GM12878 (cell line): ENCODE measurements around the gene MAP2K1. TPM values are rescaled to one million over a fixed set of nuclear protein-coding genes. Genes with fewer than 3 reads are reported as not detected.

Source experiments
- ATAC-seq: fragments of 200-7000 bp; cut with Tn5 transposase; 3 replicates; pipeline ENCODE4 v1.9.1; 2020; ENCODE audit warnings: mild to moderate bottlenecking, moderate library complexity
- BruUV-seq: library from RNA; stranded (reverse); fragments of 400-500 nt; replicated peaks from 2 replicates; lab custom pipeline; 2021; lab: Mats Ljungman, UMichigan
- CTCF ChIA-PET: fragments of 300-600 bp; sonication (Branson Sonifier 250); formaldehyde crosslinking; extraction: SDS; loops from one replicate; lab custom pipeline; 2021; ENCODE audit warnings: inconsistent platforms; lab: Yijun Ruan, JAX
- POLR2A ChIA-PET: fragments of 350-600 bp; formaldehyde crosslinking; extraction: SDS; loops from one replicate; lab custom pipeline; 2021; ENCODE audit warnings: inconsistent platforms; lab: Charles Lee
- RAD21 ChIA-PET: fragments of 300-600 bp; sonication (Branson Sonifier 250); formaldehyde crosslinking; loops from one replicate; lab custom pipeline; 2023; ENCODE audit warnings: antibody characterized with exemption; ENCODE audit not compliant: unreplicated experiment; lab: Charles Lee
- SMC1A ChIA-PET: fragments of 300-600 bp; sonication (Branson Sonifier 250); formaldehyde crosslinking; loops from one replicate; lab custom pipeline; 2023; ENCODE audit not compliant: unreplicated experiment, uncharacterized antibody; lab: Charles Lee
- DNase-seq: peaks from one replicate; pipeline ENCODE4 v3.0.0-alpha.2; 2011; ENCODE audit warnings: low read depth, low spot score
- FAIRE-seq: peaks from 3 replicates; lab custom pipeline; 2011; peaks lifted over from hg19 to GRCh38; lab: Jason Lieb, UNC
- H2AFZ ChIP-seq: 2 replicates; pipeline ENCODE4 v1.6.0; 2011; ENCODE audit warnings: low read depth, low read length, control low read depth; ENCODE audit not compliant: control insufficient read depth
- H3K27ac ChIP-seq: 2 replicates; pipeline ENCODE4 v1.5.1; 2011; ENCODE audit warnings: control low read depth; ENCODE audit not compliant: control insufficient read depth, insufficient read depth
- H3K27me3 ChIP-seq, 2 experiments: replicated peaks in 1 of 2; 2 replicates each; pipeline versions ENCODE4 v1.6.0 to v1.6.1; 2011; ENCODE audit warnings: low read length in 1 of 2; ENCODE audit not compliant: control insufficient read depth in 2 of 2, insufficient read depth in 2 of 2
- H3K36me3 ChIP-seq, 2 experiments: 2 replicates each; pipeline ENCODE4 v1.5.1; 2011; ENCODE audit warnings: low read length in 1 of 2; ENCODE audit not compliant: control insufficient read depth in 2 of 2, insufficient read depth in 2 of 2
- H3K4me1 ChIP-seq: 2 replicates; pipeline ENCODE4 v1.6.1; 2011; ENCODE audit warnings: mild to moderate bottlenecking, low read length, moderate library complexity, mixed read lengths; ENCODE audit not compliant: control insufficient read depth, insufficient read depth
- H3K4me2 ChIP-seq: 2 replicates; pipeline ENCODE4 v1.6.0; 2011; ENCODE audit warnings: control low read depth; ENCODE audit not compliant: control insufficient read depth, insufficient read depth
- H3K4me3 ChIP-seq: fragments of 200-600 bp; sonication (generic); 2 replicates; pipeline ENCODE4 v1.5.1; 2016
- H3K79me2 ChIP-seq: 2 replicates; pipeline ENCODE4 v1.6.0; 2011; ENCODE audit warnings: low read length; ENCODE audit not compliant: control insufficient read depth, insufficient read depth
- H3K9ac ChIP-seq: 2 replicates; pipeline ENCODE4 v1.8.0; 2011; ENCODE audit warnings: low read length, control low read depth, mixed read lengths; ENCODE audit not compliant: control insufficient read depth, insufficient read depth
- H3K9me3 ChIP-seq: replicated peaks from 3 replicates; pipeline ENCODE4 v1.5.1; 2011; ENCODE audit warnings: mild to moderate bottlenecking, low read length; ENCODE audit not compliant: control insufficient read depth, insufficient read depth
- H4K20me1 ChIP-seq: 2 replicates; pipeline ENCODE4 v1.6.0; 2011; ENCODE audit not compliant: control insufficient read depth, insufficient read depth
- ATF7 ChIP-seq: fragments of 450-650 bp; IDR thresholded peaks from 2 replicates; pipeline ENCODE4 v1.6.1; 2016; ENCODE audit warnings: low read depth, mild to moderate bottlenecking
- BACH1 ChIP-seq: fragments of 450-650 bp; IDR thresholded peaks from 2 replicates; pipeline ENCODE4 v1.6.1; 2017; ENCODE audit warnings: mild to moderate bottlenecking, borderline replicate concordance
- SIN3A ChIP-seq: IDR thresholded peaks from 2 replicates; pipeline ENCODE4 v1.6.1; 2012; ENCODE audit warnings: low read depth, low read length, improper control_type of control experiment
- STAT1 ChIP-seq: fragments of 450-650 bp; conservative IDR thresholded peaks from 2 replicates; pipeline ENCODE4 v1.6.1; 2014; ENCODE audit warnings: antibody characterized with exemption, mild to moderate bottlenecking
- SUZ12 ChIP-seq: fragments of 200-600 bp; sonication (generic); IDR thresholded peaks from one replicate; pipeline ENCODE4 v1.6.1; 2018; ENCODE audit warnings: antibody characterized with exemption, mild to moderate bottlenecking; ENCODE audit not compliant: unreplicated experiment
- WGBS: methylation state at CpG from one replicate; pipeline ENCODE4 v1.1.6; 2016; ENCODE audit warnings: low lambda C conversion rate; ENCODE audit not compliant: insufficient replicate concordance, insufficient coverage; ENCODE audit errors: missing lambda C conversion rate; 5-methylcytosine and 5-hydroxymethylcytosine counted together
- in situ Hi-C: fragments of 300-500 bp; cut with MboI; formaldehyde crosslinking; loops from 9 replicates; pipeline ENCODE4 v1.14.3; 2018; ENCODE audit warnings: mixed read lengths
- intact Hi-C: fragments of 100-400 bp; cut with micrococcal nuclease; formaldehyde crosslinking; loops from one replicate; pipeline ENCODE4 v1.14.2; 2022; ENCODE audit not compliant: unreplicated experiment
- polyA plus RNA-seq, 11 experiments: library from polyadenylated mRNA; depleted of rRNA in 4 of 11; unstranded in 6 of 11; stranded (reverse) in 5 of 11; fragments of >200 nt; fragmentation: Nextera tagmentation in 4 of 11; fragmentation: Illumina TruSeq in 1 of 11; extraction: Ambion mirVana in 4 of 11; extraction: Trizol in 1 of 11; gene quantifications; 1 replicate in 1 of 11; 2 replicates in 10 of 11; pipeline versions ENCODE4 v1.2.1 to v1.2.3, GENCODE V29; 2011 to 2016; ENCODE audit warnings: inconsistent platforms in 2 of 11, missing spikeins in 2 of 11, low read depth in 1 of 11
- total RNA-seq, 4 experiments: library from RNA; depleted of rRNA in 3 of 4; stranded (reverse); fragments of >200 nt in 3 of 4; fragmentation: Illumina TruSeq in 1 of 4; extraction: Trizol in 1 of 4; gene quantifications; 2 replicates each; pipeline versions ENCODE4 v1.2.1 to v1.2.3, GENCODE V29; 2013 to 2021
- TF ChIP-seq, protein P1 (sequence below): fragments of 450-650 bp; IDR thresholded peaks from 2 replicates; pipeline ENCODE4 v1.6.1; 2016; ENCODE audit warnings: mild to moderate bottlenecking, moderate library complexity, borderline replicate concordance

The MAP2K1 gene
- total and polyA plus RNA-seq, 10 of the 15 experiments (the other 5 are each of a cell fraction or from before 2014, with no cell fraction given): 11.2 to 112 (median 56.6) TPM

DNA sequence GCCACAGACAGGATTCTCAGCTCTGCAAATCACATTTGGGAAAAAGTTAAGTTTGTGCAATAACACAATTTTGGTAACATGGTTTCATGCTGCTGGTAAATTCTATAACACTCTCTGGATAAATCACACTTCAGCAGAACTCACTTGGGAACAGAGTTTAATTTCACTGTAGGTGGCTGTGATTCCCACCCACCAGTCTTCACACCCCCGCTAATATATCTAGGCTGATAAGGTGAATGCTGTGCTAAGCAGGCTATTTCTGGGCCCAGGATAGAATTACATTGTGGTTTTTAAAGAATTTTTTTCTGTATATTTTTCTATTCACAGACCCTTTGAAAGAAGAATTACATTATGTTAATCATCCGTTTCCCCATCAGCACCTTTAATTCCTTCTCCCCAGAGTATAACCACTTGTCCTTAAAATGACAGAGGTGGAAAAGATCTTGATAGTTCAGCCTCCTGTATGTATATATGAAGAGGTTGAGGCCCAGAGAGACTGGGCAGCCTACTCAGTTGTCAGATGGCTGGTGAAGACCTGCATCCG, 22.9 kb downstream of the MAP2K1 start:
- no peak for DNase-seq
- in situ Hi-C loops (no loop called here), intact Hi-C loops (no loop called here)
- H3K36me3 ChIP-seq: peaks cover 0 to 3% of the 10 kb centered on the region in 2 experiments; a peak in 1 of 4 replicates
- 67% methylated on average over 3 of the region's 3 CpGs for WGBS
- ATAC-seq: no peak
- peaks cover 38% of the 10 kb centered on the region for H3K4me1 ChIP-seq
- H3K79me2 ChIP-seq: peaks cover 96% of the 10 kb centered on the region
- no TSS peak for BruUV-seq
- TF ChIP-seq SUZ12: no peak
- no peak for TF ChIP-seq BACH1
- no peak for TF ChIP-seq ATF7
- TF ChIP-seq STAT1: no peak
- no peak for TF ChIP-seq SIN3A
- TF ChIP-seq, protein P1, sequence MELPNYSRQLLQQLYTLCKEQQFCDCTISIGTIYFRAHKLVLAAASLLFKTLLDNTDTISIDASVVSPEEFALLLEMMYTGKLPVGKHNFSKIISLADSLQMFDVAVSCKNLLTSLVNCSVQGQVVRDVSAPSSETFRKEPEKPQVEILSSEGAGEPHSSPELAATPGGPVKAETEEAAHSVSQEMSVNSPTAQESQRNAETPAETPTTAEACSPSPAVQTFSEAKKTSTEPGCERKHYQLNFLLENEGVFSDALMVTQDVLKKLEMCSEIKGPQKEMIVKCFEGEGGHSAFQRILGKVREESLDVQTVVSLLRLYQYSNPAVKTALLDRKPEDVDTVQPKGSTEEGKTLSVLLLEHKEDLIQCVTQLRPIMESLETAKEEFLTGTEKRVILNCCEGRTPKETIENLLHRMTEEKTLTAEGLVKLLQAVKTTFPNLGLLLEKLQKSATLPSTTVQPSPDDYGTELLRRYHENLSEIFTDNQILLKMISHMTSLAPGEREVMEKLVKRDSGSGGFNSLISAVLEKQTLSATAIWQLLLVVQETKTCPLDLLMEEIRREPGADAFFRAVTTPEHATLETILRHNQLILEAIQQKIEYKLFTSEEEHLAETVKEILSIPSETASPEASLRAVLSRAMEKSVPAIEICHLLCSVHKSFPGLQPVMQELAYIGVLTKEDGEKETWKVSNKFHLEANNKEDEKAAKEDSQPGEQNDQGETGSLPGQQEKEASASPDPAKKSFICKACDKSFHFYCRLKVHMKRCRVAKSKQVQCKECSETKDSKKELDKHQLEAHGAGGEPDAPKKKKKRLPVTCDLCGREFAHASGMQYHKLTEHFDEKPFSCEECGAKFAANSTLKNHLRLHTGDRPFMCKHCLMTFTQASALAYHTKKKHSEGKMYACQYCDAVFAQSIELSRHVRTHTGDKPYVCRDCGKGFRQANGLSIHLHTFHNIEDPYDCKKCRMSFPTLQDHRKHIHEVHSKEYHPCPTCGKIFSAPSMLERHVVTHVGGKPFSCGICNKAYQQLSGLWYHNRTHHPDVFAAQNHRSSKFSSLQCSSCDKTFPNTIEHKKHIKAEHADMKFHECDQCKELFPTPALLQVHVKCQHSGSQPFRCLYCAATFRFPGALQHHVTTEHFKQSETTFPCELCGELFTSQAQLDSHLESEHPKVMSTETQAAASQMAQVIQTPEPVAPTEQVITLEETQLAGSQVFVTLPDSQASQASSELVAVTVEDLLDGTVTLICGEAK: no peak
- H3K9ac ChIP-seq: no peak overlapping the region
- H3K4me3 ChIP-seq: no peak overlapping the region
- H3K9me3 ChIP-seq: peaks cover 7% of the 10 kb centered on the region; the same call in 2 of the 3 replicates
- CTCF ChIA-PET: no interaction called here
- SMC1A ChIA-PET: no interaction called here
- no peak overlapping the region for H3K4me2 ChIP-seq
- no peaks in the 10 kb centered on the region for H3K27me3 ChIP-seq
- no peak overlapping the region for H3K27ac ChIP-seq
- RAD21 ChIA-PET: no interaction called here
- H2AFZ ChIP-seq: no peak overlapping the region
- peaks cover 4% of the 10 kb centered on the region for H4K20me1 ChIP-seq
- POLR2A ChIA-PET: no interaction called here
- FAIRE-seq: no peak
